SK-N-SH treated with all-trans-retinoic acid at 6 μM for 48 hours (cell line): Measurements from ENCODE around the gene ATP1B3.
"Not testable (repeated sequence)": the region's sequence is repeated elsewhere in the genome, so short reads cannot be mapped to it uniquely, and the experiment has no call there.

ENCODE experiments used
- ESRRG ChIP-seq: fragments of 250-450 bp; sonication (Bioruptor Pico); IDR thresholded peaks from 2 replicates; pipeline ENCODE4 v1.6.1; 2021; ENCODE audit warnings: mild to moderate bottlenecking
- ZFP3 ChIP-seq: fragments of 250-450 bp; sonication (Bioruptor Pico); IDR thresholded peaks from 2 replicates; pipeline ENCODE4 v1.5.0; 2020; ENCODE audit warnings: mild to moderate bottlenecking, moderate library complexity
- ZFP30 ChIP-seq: fragments of 450-650 bp; formaldehyde crosslinking; IDR thresholded peaks from 2 replicates; pipeline ENCODE4 v1.5.0; 2022; ENCODE audit warnings: mild to moderate bottlenecking, moderate library complexity

- TF ChIP-seq ZFP3, ESRRG, ZFP30 (CRISPR knock-in tag): not testable (repeated sequence)
Measured at GRCh38 chr3:141974777-141975176, 98.3 kb downstream of the ATP1B3 start.
